ENCODE measurements around the gene CCDC69. TPM values are rescaled to one million over a fixed set of nuclear protein-coding genes. Genes with fewer than 3 reads are reported as not detected.

Gene CCDC69
- total and polyA plus RNA-seq, 2 of the 8 experiments (the other 6 are each of a cell fraction or from before 2014, with no cell fraction given): 8.4 to 10.8 TPM

DNA sequence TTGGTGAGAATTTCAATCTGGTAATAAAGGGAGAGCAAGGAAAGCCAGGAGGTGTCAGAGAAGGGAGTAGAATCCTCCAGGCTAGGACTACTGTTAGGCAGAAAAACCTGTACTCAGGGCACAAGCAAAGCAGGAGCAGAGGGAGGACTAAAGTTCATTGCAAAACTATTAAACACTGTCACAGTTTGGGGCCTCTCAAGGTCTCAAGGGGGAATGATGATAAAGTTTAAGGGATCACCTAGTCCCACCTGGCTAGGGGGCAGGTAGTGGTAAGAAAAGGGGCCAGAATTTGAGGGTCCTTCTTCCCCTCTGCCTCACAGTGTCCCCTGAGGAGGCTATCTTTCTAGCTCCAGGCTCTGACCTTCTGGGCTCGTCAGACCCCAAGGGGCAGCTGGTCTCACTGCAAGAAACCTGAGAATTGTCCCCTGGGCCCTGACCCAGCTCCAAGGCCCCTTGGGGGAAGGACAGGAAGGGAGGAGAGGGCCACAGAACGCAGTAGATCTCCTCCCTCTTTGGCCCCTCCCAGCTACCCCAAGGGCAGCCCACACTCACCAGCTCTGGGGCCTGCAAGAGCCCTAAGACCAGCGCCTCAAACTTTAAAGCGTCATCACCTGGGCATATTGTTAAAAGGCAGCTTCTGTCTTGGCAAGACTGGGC is 974 bp downstream of the CCDC69 start (continued):
- TF ChIP-seq, protein P1, sequence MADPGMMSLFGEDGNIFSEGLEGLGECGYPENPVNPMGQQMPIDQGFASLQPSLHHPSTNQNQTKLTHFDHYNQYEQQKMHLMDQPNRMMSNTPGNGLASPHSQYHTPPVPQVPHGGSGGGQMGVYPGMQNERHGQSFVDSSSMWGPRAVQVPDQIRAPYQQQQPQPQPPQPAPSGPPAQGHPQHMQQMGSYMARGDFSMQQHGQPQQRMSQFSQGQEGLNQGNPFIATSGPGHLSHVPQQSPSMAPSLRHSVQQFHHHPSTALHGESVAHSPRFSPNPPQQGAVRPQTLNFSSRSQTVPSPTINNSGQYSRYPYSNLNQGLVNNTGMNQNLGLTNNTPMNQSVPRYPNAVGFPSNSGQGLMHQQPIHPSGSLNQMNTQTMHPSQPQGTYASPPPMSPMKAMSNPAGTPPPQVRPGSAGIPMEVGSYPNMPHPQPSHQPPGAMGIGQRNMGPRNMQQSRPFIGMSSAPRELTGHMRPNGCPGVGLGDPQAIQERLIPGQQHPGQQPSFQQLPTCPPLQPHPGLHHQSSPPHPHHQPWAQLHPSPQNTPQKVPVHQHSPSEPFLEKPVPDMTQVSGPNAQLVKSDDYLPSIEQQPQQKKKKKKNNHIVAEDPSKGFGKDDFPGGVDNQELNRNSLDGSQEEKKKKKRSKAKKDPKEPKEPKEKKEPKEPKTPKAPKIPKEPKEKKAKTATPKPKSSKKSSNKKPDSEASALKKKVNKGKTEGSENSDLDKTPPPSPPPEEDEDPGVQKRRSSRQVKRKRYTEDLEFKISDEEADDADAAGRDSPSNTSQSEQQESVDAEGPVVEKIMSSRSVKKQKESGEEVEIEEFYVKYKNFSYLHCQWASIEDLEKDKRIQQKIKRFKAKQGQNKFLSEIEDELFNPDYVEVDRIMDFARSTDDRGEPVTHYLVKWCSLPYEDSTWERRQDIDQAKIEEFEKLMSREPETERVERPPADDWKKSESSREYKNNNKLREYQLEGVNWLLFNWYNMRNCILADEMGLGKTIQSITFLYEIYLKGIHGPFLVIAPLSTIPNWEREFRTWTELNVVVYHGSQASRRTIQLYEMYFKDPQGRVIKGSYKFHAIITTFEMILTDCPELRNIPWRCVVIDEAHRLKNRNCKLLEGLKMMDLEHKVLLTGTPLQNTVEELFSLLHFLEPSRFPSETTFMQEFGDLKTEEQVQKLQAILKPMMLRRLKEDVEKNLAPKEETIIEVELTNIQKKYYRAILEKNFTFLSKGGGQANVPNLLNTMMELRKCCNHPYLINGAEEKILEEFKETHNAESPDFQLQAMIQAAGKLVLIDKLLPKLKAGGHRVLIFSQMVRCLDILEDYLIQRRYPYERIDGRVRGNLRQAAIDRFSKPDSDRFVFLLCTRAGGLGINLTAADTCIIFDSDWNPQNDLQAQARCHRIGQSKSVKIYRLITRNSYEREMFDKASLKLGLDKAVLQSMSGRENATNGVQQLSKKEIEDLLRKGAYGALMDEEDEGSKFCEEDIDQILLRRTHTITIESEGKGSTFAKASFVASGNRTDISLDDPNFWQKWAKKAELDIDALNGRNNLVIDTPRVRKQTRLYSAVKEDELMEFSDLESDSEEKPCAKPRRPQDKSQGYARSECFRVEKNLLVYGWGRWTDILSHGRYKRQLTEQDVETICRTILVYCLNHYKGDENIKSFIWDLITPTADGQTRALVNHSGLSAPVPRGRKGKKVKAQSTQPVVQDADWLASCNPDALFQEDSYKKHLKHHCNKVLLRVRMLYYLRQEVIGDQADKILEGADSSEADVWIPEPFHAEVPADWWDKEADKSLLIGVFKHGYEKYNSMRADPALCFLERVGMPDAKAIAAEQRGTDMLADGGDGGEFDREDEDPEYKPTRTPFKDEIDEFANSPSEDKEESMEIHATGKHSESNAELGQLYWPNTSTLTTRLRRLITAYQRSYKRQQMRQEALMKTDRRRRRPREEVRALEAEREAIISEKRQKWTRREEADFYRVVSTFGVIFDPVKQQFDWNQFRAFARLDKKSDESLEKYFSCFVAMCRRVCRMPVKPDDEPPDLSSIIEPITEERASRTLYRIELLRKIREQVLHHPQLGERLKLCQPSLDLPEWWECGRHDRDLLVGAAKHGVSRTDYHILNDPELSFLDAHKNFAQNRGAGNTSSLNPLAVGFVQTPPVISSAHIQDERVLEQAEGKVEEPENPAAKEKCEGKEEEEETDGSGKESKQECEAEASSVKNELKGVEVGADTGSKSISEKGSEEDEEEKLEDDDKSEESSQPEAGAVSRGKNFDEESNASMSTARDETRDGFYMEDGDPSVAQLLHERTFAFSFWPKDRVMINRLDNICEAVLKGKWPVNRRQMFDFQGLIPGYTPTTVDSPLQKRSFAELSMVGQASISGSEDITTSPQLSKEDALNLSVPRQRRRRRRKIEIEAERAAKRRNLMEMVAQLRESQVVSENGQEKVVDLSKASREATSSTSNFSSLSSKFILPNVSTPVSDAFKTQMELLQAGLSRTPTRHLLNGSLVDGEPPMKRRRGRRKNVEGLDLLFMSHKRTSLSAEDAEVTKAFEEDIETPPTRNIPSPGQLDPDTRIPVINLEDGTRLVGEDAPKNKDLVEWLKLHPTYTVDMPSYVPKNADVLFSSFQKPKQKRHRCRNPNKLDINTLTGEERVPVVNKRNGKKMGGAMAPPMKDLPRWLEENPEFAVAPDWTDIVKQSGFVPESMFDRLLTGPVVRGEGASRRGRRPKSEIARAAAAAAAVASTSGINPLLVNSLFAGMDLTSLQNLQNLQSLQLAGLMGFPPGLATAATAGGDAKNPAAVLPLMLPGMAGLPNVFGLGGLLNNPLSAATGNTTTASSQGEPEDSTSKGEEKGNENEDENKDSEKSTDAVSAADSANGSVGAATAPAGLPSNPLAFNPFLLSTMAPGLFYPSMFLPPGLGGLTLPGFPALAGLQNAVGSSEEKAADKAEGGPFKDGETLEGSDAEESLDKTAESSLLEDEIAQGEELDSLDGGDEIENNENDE (IDR thresholded peaks at IDR 0.05; ENCODE audit: insufficient replicate concordance, low read length): no peak
- TF ChIP-seq POU5F1 (IDR thresholded peaks at IDR 0.05; ENCODE audit: low read depth, low read length) (no peak), RNF2 (IDR thresholded peaks at IDR 0.05; ENCODE audit: borderline replicate concordance, low read depth, low read length, missing control alignments, poor library complexity, severe bottlenecking) (no peak), CREB1 (IDR thresholded peaks at IDR 0.05) (no peak), SIRT6 (IDR thresholded peaks at IDR 0.05; ENCODE audit: low read length) (no peak), SIN3A (conservative IDR thresholded peaks at IDR 0.05 in 1 of 2, IDR thresholded peaks at IDR 0.05 in 1 of 2; ENCODE audit: low read depth in 1 of 2, low read length in 2 of 2) (no peak), KDM5A (IDR thresholded peaks at IDR 0.05; ENCODE audit: low read length) (no peak), PHF8 (conservative IDR thresholded peaks at IDR 0.05; ENCODE audit: low read depth, low read length) (no peak)
- TF ChIP-seq, protein P2, sequence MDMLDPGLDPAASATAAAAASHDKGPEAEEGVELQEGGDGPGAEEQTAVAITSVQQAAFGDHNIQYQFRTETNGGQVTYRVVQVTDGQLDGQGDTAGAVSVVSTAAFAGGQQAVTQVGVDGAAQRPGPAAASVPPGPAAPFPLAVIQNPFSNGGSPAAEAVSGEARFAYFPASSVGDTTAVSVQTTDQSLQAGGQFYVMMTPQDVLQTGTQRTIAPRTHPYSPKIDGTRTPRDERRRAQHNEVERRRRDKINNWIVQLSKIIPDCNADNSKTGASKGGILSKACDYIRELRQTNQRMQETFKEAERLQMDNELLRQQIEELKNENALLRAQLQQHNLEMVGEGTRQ (IDR thresholded peaks at IDR 0.05; ENCODE audit: low read length): no peak
